Astrocyte (in vitro differentiated cells and primary cell): ENCODE results near the gene RHBDL1.

Experiments used
- EZH2 ChIP-seq: IDR thresholded peaks from 2 replicates; pipeline ENCODE4 v1.6.1; 2012; ENCODE audit warnings: mild to moderate bottlenecking, low read length, inconsistent platforms; ENCODE audit not compliant: insufficient read depth
- TF ChIP-seq, protein P1 (sequence below): IDR thresholded peaks from 2 replicates; pipeline ENCODE4 v1.5.1; 2011; ENCODE audit warnings: low read depth, mild to moderate bottlenecking, inconsistent platforms, low read length, moderate library complexity; ENCODE audit not compliant: insufficient read depth

DNA sequence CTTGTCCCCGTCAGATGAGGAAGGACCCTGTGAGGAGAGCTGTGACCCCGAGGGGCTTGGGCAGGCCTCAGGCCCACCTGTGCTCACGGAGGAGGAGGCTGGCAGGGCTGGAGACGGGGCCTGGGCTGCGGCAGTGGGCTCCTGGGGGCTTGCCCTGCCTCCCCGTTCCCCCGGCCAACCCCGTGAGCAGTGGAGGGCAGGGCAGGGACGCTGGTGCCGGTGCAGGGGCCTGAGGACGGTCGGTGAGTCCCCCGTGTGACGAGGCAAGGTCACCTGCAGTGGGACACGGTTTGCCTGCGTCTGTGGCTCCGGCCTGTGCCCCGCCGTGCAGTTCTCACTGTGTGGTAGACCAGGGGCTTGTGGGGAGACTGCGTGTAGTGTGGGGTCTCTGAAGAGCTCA is 15.9 kb upstream of the RHBDL1 start:
- TF ChIP-seq, protein P1, sequence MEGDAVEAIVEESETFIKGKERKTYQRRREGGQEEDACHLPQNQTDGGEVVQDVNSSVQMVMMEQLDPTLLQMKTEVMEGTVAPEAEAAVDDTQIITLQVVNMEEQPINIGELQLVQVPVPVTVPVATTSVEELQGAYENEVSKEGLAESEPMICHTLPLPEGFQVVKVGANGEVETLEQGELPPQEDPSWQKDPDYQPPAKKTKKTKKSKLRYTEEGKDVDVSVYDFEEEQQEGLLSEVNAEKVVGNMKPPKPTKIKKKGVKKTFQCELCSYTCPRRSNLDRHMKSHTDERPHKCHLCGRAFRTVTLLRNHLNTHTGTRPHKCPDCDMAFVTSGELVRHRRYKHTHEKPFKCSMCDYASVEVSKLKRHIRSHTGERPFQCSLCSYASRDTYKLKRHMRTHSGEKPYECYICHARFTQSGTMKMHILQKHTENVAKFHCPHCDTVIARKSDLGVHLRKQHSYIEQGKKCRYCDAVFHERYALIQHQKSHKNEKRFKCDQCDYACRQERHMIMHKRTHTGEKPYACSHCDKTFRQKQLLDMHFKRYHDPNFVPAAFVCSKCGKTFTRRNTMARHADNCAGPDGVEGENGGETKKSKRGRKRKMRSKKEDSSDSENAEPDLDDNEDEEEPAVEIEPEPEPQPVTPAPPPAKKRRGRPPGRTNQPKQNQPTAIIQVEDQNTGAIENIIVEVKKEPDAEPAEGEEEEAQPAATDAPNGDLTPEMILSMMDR = no peak
- no peak for TF ChIP-seq EZH2
